B cell (primary cell): ENCODE results near the gene TMEM108.

Experiments
- EZH2 ChIP-seq: IDR thresholded peaks from 2 replicates; pipeline ENCODE4 v1.6.1; 2012; ENCODE audit warnings: borderline replicate concordance, low read depth, mild to moderate bottlenecking, moderate library complexity, low read length; ENCODE audit not compliant: insufficient read depth, poor library complexity, severe bottlenecking
- TF ChIP-seq, protein P1 (sequence below): fragments of 200-600 bp; IDR thresholded peaks from one replicate; pipeline ENCODE4 v1.8.0; 2022; ENCODE audit warnings: antibody characterized with exemption, mild to moderate bottlenecking

DNA sequence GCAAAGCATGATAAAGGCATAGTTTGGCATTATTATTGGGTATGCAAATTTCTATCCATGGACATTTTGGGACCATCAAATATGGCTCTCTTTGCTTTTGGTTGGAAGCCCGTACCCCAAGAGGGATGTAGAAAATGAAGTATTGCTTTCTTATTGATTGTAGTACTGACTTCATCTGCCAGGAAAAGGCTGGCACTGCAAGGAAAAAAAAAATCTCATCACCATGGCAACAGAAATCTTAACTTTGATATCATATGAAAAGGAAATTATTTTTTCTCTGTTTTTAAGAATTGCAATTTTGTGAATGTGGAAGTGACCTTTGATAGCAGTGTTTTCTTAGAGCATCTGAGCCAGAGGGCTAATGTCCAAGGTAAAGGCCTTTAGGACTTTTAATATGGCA lies 151.7 kb downstream of the TMEM108 start:
- TF ChIP-seq, protein P1, sequence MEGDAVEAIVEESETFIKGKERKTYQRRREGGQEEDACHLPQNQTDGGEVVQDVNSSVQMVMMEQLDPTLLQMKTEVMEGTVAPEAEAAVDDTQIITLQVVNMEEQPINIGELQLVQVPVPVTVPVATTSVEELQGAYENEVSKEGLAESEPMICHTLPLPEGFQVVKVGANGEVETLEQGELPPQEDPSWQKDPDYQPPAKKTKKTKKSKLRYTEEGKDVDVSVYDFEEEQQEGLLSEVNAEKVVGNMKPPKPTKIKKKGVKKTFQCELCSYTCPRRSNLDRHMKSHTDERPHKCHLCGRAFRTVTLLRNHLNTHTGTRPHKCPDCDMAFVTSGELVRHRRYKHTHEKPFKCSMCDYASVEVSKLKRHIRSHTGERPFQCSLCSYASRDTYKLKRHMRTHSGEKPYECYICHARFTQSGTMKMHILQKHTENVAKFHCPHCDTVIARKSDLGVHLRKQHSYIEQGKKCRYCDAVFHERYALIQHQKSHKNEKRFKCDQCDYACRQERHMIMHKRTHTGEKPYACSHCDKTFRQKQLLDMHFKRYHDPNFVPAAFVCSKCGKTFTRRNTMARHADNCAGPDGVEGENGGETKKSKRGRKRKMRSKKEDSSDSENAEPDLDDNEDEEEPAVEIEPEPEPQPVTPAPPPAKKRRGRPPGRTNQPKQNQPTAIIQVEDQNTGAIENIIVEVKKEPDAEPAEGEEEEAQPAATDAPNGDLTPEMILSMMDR = no peak
- TF ChIP-seq EZH2 = no peak
